Measurements from ENCODE around the gene OR4K13. TPM values are rescaled to one million over a fixed set of nuclear protein-coding genes. Genes with fewer than 3 reads are reported as not detected.

Gene OR4K13
- not detected for total RNA-seq
- under 1 TPM in 2 of 8 donors, not detected in 6; 0.03 to 0.04 TPM for polyA plus RNA-seq (ENCODE audit: insufficient read depth in 1 of 8, insufficient read length in 8 of 8, low replicate concordance in 1 of 8)
- long read RNA-seq, donor 1: 0 reads
- long read RNA-seq, donor 2: 0 reads
- long read RNA-seq, donor 3: 0 reads
- long read RNA-seq, donor 4: 0 reads
- long read RNA-seq, donor 5: 0 reads
- long read RNA-seq, donor 6: 0 reads
- long read RNA-seq, donor 7: 0 reads
- long read RNA-seq, donor 8: 0 reads
- long read RNA-seq, donor 9: 0 reads
- long read RNA-seq, donor 10: 0 reads
- long read RNA-seq, donor 11: 0 reads

- Histone ChIP-seq H3K4me1 (ENCODE audit: control insufficient read depth, insufficient read depth, low read length) (no peaks in the 10 kb centered on the region), H3K27ac (ENCODE audit: low read length) (no peak within 1 kb of the TSS), H3K27me3 (ENCODE audit: control insufficient read depth, insufficient read depth, low read length) (no peaks in the 10 kb centered on the region), H3K36me3 (ENCODE audit: control insufficient read depth, insufficient read depth, low read length) (no peaks in the 10 kb centered on the region), H3K4me3 (ENCODE audit: low read length) (no peak within 1 kb of the TSS), H3K9me3 (replicated peaks; ENCODE audit: control insufficient read depth, low read depth, low read length) (peaks cover 12% of the 10 kb centered on the region)
- no CpG with 5 or more reads among the region's 4 CpGs for WGBS (ENCODE audit: insufficient coverage)
- no peak for DNase-seq
Measured at GRCh38 chr14:20035938-20036337, at the start of gene OR4K13. Gene OR4K13 (minus strand): TSS chr14:20036038. CDS start chr14:20034758, 1,280 bp downstream.

GRCh38 chr14:20059745-20060144 is 23.9 kb upstream of the OR4K13 start, which contains the start of gene OR4L1:
Gene OR4L1 (plus strand): TSS chr14:20060045. CDS start chr14:20060045, 0 bp downstream.
- Histone ChIP-seq H3K4me3 (ENCODE audit: low read length) (no peak within 1 kb of the TSS), H3K9me3 (replicated peaks; ENCODE audit: control insufficient read depth, low read depth, low read length) (peaks cover 27% of the 10 kb centered on the region), H3K27me3 (ENCODE audit: control insufficient read depth, insufficient read depth, low read length) (no peaks in the 10 kb centered on the region), H3K36me3 (ENCODE audit: control insufficient read depth, insufficient read depth, low read length) (no peaks in the 10 kb centered on the region), H3K27ac (ENCODE audit: low read length) (no peak within 1 kb of the TSS), H3K4me1 (ENCODE audit: control insufficient read depth, insufficient read depth, low read length) (no peaks in the 10 kb centered on the region)
- 80% methylated on average over 1 of the region's 2 CpGs for WGBS (ENCODE audit: insufficient coverage)
- DNase-seq: no peak

DNA sequence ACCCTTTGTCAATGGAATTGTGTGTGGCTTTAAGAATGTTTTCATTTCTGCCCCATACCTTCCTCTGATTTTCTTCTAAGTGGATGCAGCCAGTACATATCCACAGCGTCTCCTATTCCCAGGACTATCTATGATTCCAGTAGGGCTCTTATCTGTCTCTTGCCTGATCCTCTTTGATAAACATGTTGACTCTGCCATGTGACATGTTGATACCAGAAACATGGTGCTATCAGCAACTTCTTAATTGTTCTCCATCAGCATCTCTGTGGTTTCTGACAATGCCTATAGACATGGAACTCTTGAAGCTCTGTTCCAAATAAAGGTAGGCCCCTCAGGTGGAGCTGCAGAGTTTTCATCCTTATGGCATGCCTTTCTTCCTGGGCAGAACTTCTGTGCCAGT is 12.4 kb upstream of the OR4K13 start:
- no peak overlapping the region for H3K27ac ChIP-seq (ENCODE audit: low read length)
- H3K27me3 ChIP-seq (ENCODE audit: control insufficient read depth, insufficient read depth, low read length): no peaks in the 10 kb centered on the region
- H3K4me3 ChIP-seq (ENCODE audit: low read length): no peak overlapping the region
- DNase-seq: no peak
- peaks cover 28% of the 10 kb centered on the region for H3K9me3 ChIP-seq (replicated peaks; ENCODE audit: control insufficient read depth, low read depth, low read length)
- no peaks in the 10 kb centered on the region for H3K4me1 ChIP-seq (ENCODE audit: control insufficient read depth, insufficient read depth, low read length)
- H3K36me3 ChIP-seq (ENCODE audit: control insufficient read depth, insufficient read depth, low read length): no peaks in the 10 kb centered on the region
- 86% methylated on average over 1 of the region's 1 CpG for WGBS (ENCODE audit: insufficient coverage)

GRCh38 chr14:20044243-20044642 is 8.4 kb upstream of the OR4K13 start:
- no peaks in the 10 kb centered on the region for H3K4me1 ChIP-seq (ENCODE audit: control insufficient read depth, insufficient read depth, low read length)
- no peaks in the 10 kb centered on the region for H3K27me3 ChIP-seq (ENCODE audit: control insufficient read depth, insufficient read depth, low read length)
- H3K4me3 ChIP-seq (ENCODE audit: low read length): no peak overlapping the region
- no CpG with 5 or more reads among the region's 5 CpGs for WGBS (ENCODE audit: insufficient coverage)
- no peaks in the 10 kb centered on the region for H3K36me3 ChIP-seq (ENCODE audit: control insufficient read depth, insufficient read depth, low read length)
- DNase-seq: no peak
- H3K9me3 ChIP-seq (replicated peaks; ENCODE audit: control insufficient read depth, low read depth, low read length): peaks cover 33% of the 10 kb centered on the region
- no peak overlapping the region for H3K27ac ChIP-seq (ENCODE audit: low read length)

- no peak overlapping the region for H3K4me3 ChIP-seq (ENCODE audit: low read length)
- peaks cover 15% of the 10 kb centered on the region for H3K9me3 ChIP-seq (replicated peaks; ENCODE audit: control insufficient read depth, low read depth, low read length)
- no peaks in the 10 kb centered on the region for H3K4me1 ChIP-seq (ENCODE audit: control insufficient read depth, insufficient read depth, low read length)
- no peaks in the 10 kb centered on the region for H3K27me3 ChIP-seq (ENCODE audit: control insufficient read depth, insufficient read depth, low read length)
- no peaks in the 10 kb centered on the region for H3K36me3 ChIP-seq (ENCODE audit: control insufficient read depth, insufficient read depth, low read length)
- WGBS (ENCODE audit: insufficient coverage): no CpG with 5 or more reads among the region's 3 CpGs
- no peak overlapping the region for H3K27ac ChIP-seq (ENCODE audit: low read length)
- no peak for DNase-seq
Measured at GRCh38 chr14:20035449-20035848, 389 bp downstream of the OR4K13 start.

DNA sequence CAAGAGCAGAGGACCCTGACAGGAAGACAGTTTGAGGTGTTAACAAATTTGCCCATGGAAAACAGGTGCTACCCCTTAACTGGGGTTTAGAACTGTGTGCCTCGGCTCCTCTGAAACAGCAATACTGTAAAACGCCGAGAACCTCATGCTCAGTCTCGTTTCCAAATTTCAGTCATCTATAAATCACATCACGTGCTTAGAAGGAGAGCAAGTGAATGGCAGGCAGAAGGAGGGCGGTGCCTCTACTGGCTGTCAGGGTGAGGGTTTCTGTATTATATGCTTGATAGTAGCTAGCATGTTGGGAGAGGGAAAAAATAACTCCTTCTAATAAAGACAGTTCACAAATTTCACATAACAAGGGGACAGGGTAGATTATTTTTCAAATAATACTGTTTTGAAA is 4.8 kb downstream of the OR4K13 start:
- Histone ChIP-seq H3K36me3 (ENCODE audit: control insufficient read depth, insufficient read depth, low read length) (no peaks in the 10 kb centered on the region), H3K4me3 (ENCODE audit: low read length) (no peak overlapping the region), H3K27ac (ENCODE audit: low read length) (no peak overlapping the region), H3K9me3 (replicated peaks; ENCODE audit: control insufficient read depth, low read depth, low read length) (peaks cover 25% of the 10 kb centered on the region), H3K4me1 (ENCODE audit: control insufficient read depth, insufficient read depth, low read length) (no peaks in the 10 kb centered on the region), H3K27me3 (ENCODE audit: control insufficient read depth, insufficient read depth, low read length) (no peaks in the 10 kb centered on the region)
- DNase-seq: no peak
- no CpG with 5 or more reads among the region's 6 CpGs for WGBS (ENCODE audit: insufficient coverage)

- H3K27ac ChIP-seq (ENCODE audit: low read length): no peak within 1 kb of the TSS
- H3K36me3 ChIP-seq (ENCODE audit: control insufficient read depth, insufficient read depth, low read length): no peaks in the 10 kb centered on the region
- no peaks in the 10 kb centered on the region for H3K27me3 ChIP-seq (ENCODE audit: control insufficient read depth, insufficient read depth, low read length)
- no peaks in the 10 kb centered on the region for H3K4me1 ChIP-seq (ENCODE audit: control insufficient read depth, insufficient read depth, low read length)
- no peak for DNase-seq
- peaks cover 23% of the 10 kb centered on the region for H3K9me3 ChIP-seq (replicated peaks; ENCODE audit: control insufficient read depth, low read depth, low read length)
- WGBS (ENCODE audit: insufficient coverage): no CpG with 5 or more reads among the region's 2 CpGs
- H3K4me3 ChIP-seq (ENCODE audit: low read length): no peak within 1 kb of the TSS
Measured at GRCh38 chr14:20019257-20019865, 16.5 kb downstream of the OR4K13 start, which contains the start of gene OR4K14. Gene OR4K14 (minus strand): TSS chr14:20019307. CDS start chr14:20015193, 4,114 bp downstream.

GRCh38 chr14:20008156-20008555 is 27.7 kb downstream of the OR4K13 start:
- Histone ChIP-seq H3K9me3 (replicated peaks; ENCODE audit: control insufficient read depth, low read depth, low read length) (peaks cover 20% of the 10 kb centered on the region), H3K27ac (ENCODE audit: low read length) (no peak overlapping the region), H3K4me3 (ENCODE audit: low read length) (no peak overlapping the region), H3K27me3 (ENCODE audit: control insufficient read depth, insufficient read depth, low read length) (no peaks in the 10 kb centered on the region), H3K36me3 (ENCODE audit: control insufficient read depth, insufficient read depth, low read length) (no peaks in the 10 kb centered on the region), H3K4me1 (ENCODE audit: control insufficient read depth, insufficient read depth, low read length) (no peaks in the 10 kb centered on the region)
- no peak for DNase-seq

- no CpG with 5 or more reads among the region's 7 CpGs for WGBS (ENCODE audit: insufficient coverage)
Measured at GRCh38 chr14:20002319-20002718, 33.5 kb downstream of the OR4K13 start.

DNA sequence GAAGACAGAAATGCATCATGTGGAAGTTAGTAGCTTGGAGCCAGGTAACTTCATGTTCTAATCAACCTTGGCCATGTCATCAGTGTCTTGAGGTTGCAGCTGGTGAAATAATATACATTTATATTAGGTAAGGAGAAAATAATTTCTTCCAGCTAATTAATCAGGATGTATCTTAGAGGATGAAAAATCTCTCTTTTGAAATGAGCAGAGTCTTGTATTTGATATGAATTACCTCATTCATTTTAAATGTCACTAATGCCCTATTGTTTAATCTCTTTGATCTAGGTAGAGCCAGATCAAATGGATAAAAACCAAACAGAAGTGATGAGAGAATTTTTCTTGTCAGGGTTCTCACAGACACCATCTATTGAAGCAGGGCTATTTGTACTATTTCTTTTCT is 34.0 kb downstream of the OR4K13 start, which contains the start of gene OR4Q2:
OR4Q2 (plus strand) TSS at position 301 of the 400 bp plus-strand sequence.
- Histone ChIP-seq H3K9me3 (replicated peaks; ENCODE audit: control insufficient read depth, low read depth, low read length) (peaks cover 14% of the 10 kb centered on the region), H3K4me1 (ENCODE audit: control insufficient read depth, insufficient read depth, low read length) (no peaks in the 10 kb centered on the region), H3K27me3 (ENCODE audit: control insufficient read depth, insufficient read depth, low read length) (no peaks in the 10 kb centered on the region), H3K4me3 (ENCODE audit: low read length) (no peak within 1 kb of the TSS), H3K27ac (ENCODE audit: low read length) (no peak within 1 kb of the TSS), H3K36me3 (ENCODE audit: control insufficient read depth, insufficient read depth, low read length) (no peaks in the 10 kb centered on the region)
- no peak for DNase-seq

More at GRCh38 chr14:20002319-20002718, 33.5 kb downstream of the OR4K13 start:
- Histone ChIP-seq H3K4me1 (ENCODE audit: control insufficient read depth, insufficient read depth, low read length) (no peaks in the 10 kb centered on the region), H3K4me3 (ENCODE audit: low read length) (no peak overlapping the region), H3K27ac (ENCODE audit: low read length) (no peak overlapping the region), H3K27me3 (ENCODE audit: control insufficient read depth, insufficient read depth, low read length) (no peaks in the 10 kb centered on the region), H3K9me3 (replicated peaks; ENCODE audit: control insufficient read depth, low read depth, low read length) (peaks cover 18% of the 10 kb centered on the region), H3K36me3 (ENCODE audit: control insufficient read depth, insufficient read depth, low read length) (no peaks in the 10 kb centered on the region)
- DNase-seq: no peak
